ENCODE data around the gene COL13A1. TPM values are rescaled to one million over a fixed set of nuclear protein-coding genes. Genes with fewer than 3 reads are reported as not detected.

The COL13A1 gene
- total RNA-seq, 1 experiment from 2014 or later = 3.6 TPM

GRCh38 chr10:69902835-69903535 lies 101.3 kb downstream of the COL13A1 start:
- DNase-seq = no peak
- no peak overlapping the region for H3K14ac ChIP-seq (ENCODE audit: insufficient read depth, low read length)
- Mint-ChIP-seq H3K27me3 (ENCODE audit: low read depth) (peaks cover 10% of the 10 kb centered on the region), H3K9me3 (no peaks in the 10 kb centered on the region), H3K36me3 (ENCODE audit: insufficient read depth in 1 of 3, low read depth in 3 of 3) (peaks cover 0 to 4% (median 0%) of the 10 kb centered on the region in 3 experiments; a peak in 3 of 7 replicates), H3K27ac (no peak overlapping the region), H3K4me3 (no peak overlapping the region), H3K4me1 (peaks cover 37 to 41% of the 10 kb centered on the region in 2 experiments)
- H2BK20ac ChIP-seq (ENCODE audit: low read depth, low read length, poor library complexity, severe bottlenecking) = no peak overlapping the region
- no peaks in the 10 kb centered on the region for H3K79me1 ChIP-seq (ENCODE audit: insufficient read depth, low read depth, low read length, poor library complexity, severe bottlenecking)
- H3K23ac ChIP-seq (ENCODE audit: insufficient read length, low read depth, low read length) = no peak overlapping the region
- H4K20me1 ChIP-seq (ENCODE audit: control insufficient read depth, insufficient read depth, insufficient read length) = no peaks in the 10 kb centered on the region
- H3T11ph ChIP-seq (ENCODE audit: low read length) = no peak overlapping the region
- no peak overlapping the region for H2BK120ac ChIP-seq (ENCODE audit: low read depth, low read length, poor library complexity, severe bottlenecking)
- H3K23me2 ChIP-seq (ENCODE audit: insufficient read length, low read depth, low read length, poor library complexity, severe bottlenecking) = no peaks in the 10 kb centered on the region
- H3K9me3 ChIP-seq (ENCODE audit: control insufficient read depth, low read depth, low read length) = no peaks in the 10 kb centered on the region
- no peak overlapping the region for H3K18ac ChIP-seq (ENCODE audit: insufficient read length, low read depth, low read length)
- H3K4me2 ChIP-seq (ENCODE audit: insufficient read depth, insufficient read length, low read length) = no peak overlapping the region
- WGBS (ENCODE audit: extremely low coverage, insufficient read length, low lambda C conversion rate) = no CpG with 5 or more reads among the region's 7 CpGs
- H2BK12ac ChIP-seq (ENCODE audit: insufficient read length, low read depth, low read length) = no peak overlapping the region
- no peak overlapping the region for H4K8ac ChIP-seq (replicated peaks; ENCODE audit: insufficient read length, low read depth, low read length)
- no peaks in the 10 kb centered on the region for H3K27me3 ChIP-seq (ENCODE audit: insufficient read depth, low read length)
- H4K5ac ChIP-seq (ENCODE audit: insufficient read length, low read depth, low read length) = no peak overlapping the region
- no peak overlapping the region for H2AFZ ChIP-seq (ENCODE audit: low read length)
- peaks cover 5% of the 10 kb centered on the region for H3K4me1 ChIP-seq (ENCODE audit: insufficient read depth, low read length)
- H3K79me2 ChIP-seq (ENCODE audit: insufficient read depth, low read length) = no peaks in the 10 kb centered on the region
- no peak overlapping the region for H3K9ac ChIP-seq (ENCODE audit: extremely low read depth, insufficient read length, low read length)
- no peak overlapping the region for H2BK5ac ChIP-seq (ENCODE audit: insufficient read length, low read length)
- H3K4ac ChIP-seq (ENCODE audit: low read depth, low read length) = no peak overlapping the region
- no peak for TF ChIP-seq CTCF (conservative IDR thresholded peaks at IDR 0.05)
- H3K27ac ChIP-seq (ENCODE audit: insufficient read length, low read depth, low read length) = no peak overlapping the region
- H3K56ac ChIP-seq (ENCODE audit: insufficient read length, low read depth, low read length) = no peak overlapping the region
- H4K91ac ChIP-seq (ENCODE audit: insufficient read length, low read depth, low read length) = peak overlapping the region; percentile 16
- no peak overlapping the region for H2BK15ac ChIP-seq (ENCODE audit: low read depth, low read length)
- H2AK5ac ChIP-seq (ENCODE audit: insufficient read length, low read length) = no peak overlapping the region

All from H9 (cell line).